ENCODE measurements around the gene LMAN2.
"Not testable (repeated sequence)": the region's sequence is repeated elsewhere in the genome, so short reads cannot be mapped to it uniquely, and the experiment has no call there.

The LMAN2 gene

GRCh38 chr5:177364159-177364962 is 12.9 kb upstream of the LMAN2 start:
- peak; percentile 20 for DNase-seq (ENCODE audit: low spot score)

- no peak for DNase-seq (ENCODE audit: low spot score)
Measured at GRCh38 chr5:177363565-177363964, 12.1 kb upstream of the LMAN2 start.

GRCh38 chr5:177362610-177363507 is 11.4 kb upstream of the LMAN2 start:
- peak; percentile 54 for DNase-seq (ENCODE audit: low spot score)

- DNase-seq (ENCODE audit: low spot score): no peak
Measured at GRCh38 chr5:177362292-177362609, 10.8 kb upstream of the LMAN2 start.

- DNase-seq (ENCODE audit: low spot score): no peak
Measured at GRCh38 chr5:177361418-177362291, 10.2 kb upstream of the LMAN2 start.

GRCh38 chr5:177360740-177361139 is 9.3 kb upstream of the LMAN2 start:
- DNase-seq (ENCODE audit: low spot score): not testable (repeated sequence)

GRCh38 chr5:177359860-177360259 is 8.4 kb upstream of the LMAN2 start:
- DNase-seq (ENCODE audit: low spot score): no peak

- no peak for DNase-seq (ENCODE audit: low spot score)
Measured at GRCh38 chr5:177359451-177359851, 8.0 kb upstream of the LMAN2 start.

GRCh38 chr5:177358370-177358819 is 6.9 kb upstream of the LMAN2 start:
- DNase-seq (ENCODE audit: low spot score): no peak

GRCh38 chr5:177357459-177358351 is 6.2 kb upstream of the LMAN2 start, which contains the start of gene RGS14:
RGS14 (plus strand) TSS chr5:177357924; CDS start chr5:177358025, 101 bp downstream.
- DNase-seq (ENCODE audit: low spot score): peak; percentile 20

GRCh38 chr5:177357146-177357458 is 5.6 kb upstream of the LMAN2 start:
- no peak for DNase-seq (ENCODE audit: low spot score)

- DNase-seq (ENCODE audit: low spot score): no peak
Measured at GRCh38 chr5:177356746-177357145, 5.3 kb upstream of the LMAN2 start.

GRCh38 chr5:177355868-177356168 is 4.3 kb upstream of the LMAN2 start:
- no peak for DNase-seq (ENCODE audit: low spot score)

GRCh38 chr5:177355162-177355867 is 3.8 kb upstream of the LMAN2 start:
- DNase-seq (ENCODE audit: low spot score): no peak

GRCh38 chr5:177354711-177355110 is 3.2 kb upstream of the LMAN2 start:
- DNase-seq (ENCODE audit: low spot score): no peak

- DNase-seq (ENCODE audit: low spot score): peak; percentile 9
Measured at GRCh38 chr5:177354256-177354655, 2.8 kb upstream of the LMAN2 start.

- DNase-seq (ENCODE audit: low spot score): no peak
Measured at GRCh38 chr5:177353093-177353492, 1.6 kb upstream of the LMAN2 start.

- DNase-seq (ENCODE audit: low spot score): peak; percentile 6
Measured at GRCh38 chr5:177350776-177351391, 584 bp downstream of the LMAN2 start.

GRCh38 chr5:177349762-177350161 is 1.7 kb downstream of the LMAN2 start:
- no peak for DNase-seq (ENCODE audit: low spot score)

GRCh38 chr5:177349362-177349647 is 2.2 kb downstream of the LMAN2 start:
- DNase-seq (ENCODE audit: low spot score): no peak

- DNase-seq (ENCODE audit: low spot score): no peak
Measured at GRCh38 chr5:177347699-177348098, 3.8 kb downstream of the LMAN2 start.
